ENCODE measurements around the gene FUT7. TPM values are rescaled to one million over a fixed set of nuclear protein-coding genes. Genes with fewer than 3 reads are reported as not detected.

FUT7 gene
- total RNA-seq, 1 donor from 2014 or later = 0.20 TPM

- H3K9me3 Mint-ChIP-seq (ENCODE audit: unreplicated experiment) = peaks cover 7% of the 10 kb centered on the region
- peaks cover 3% of the 10 kb centered on the region for H3K27me3 Mint-ChIP-seq (ENCODE audit: unreplicated experiment)
- no peak for TF ChIP-seq CTCF (IDR thresholded peaks at IDR 0.05; ENCODE audit: partially characterized antibody, unreplicated experiment)
- H3K4me3 Mint-ChIP-seq (ENCODE audit: unreplicated experiment) = no peak overlapping the region
- no peaks in the 10 kb centered on the region for H3K4me1 Mint-ChIP-seq (ENCODE audit: low read depth, unreplicated experiment)
- no peaks in the 10 kb centered on the region for H3K36me3 Mint-ChIP-seq (ENCODE audit: unreplicated experiment)
- DNase-seq = no peak
- no peak overlapping the region for H3K27ac Mint-ChIP-seq (ENCODE audit: unreplicated experiment)
Measured at GRCh38 chr9:137000177-137000930, 31.5 kb downstream of the FUT7 start.

- H3K4me3 Mint-ChIP-seq (ENCODE audit: unreplicated experiment) = no peak overlapping the region
Measured at GRCh38 chr9:136997830-136998234, 34.1 kb downstream of the FUT7 start.

DNA sequence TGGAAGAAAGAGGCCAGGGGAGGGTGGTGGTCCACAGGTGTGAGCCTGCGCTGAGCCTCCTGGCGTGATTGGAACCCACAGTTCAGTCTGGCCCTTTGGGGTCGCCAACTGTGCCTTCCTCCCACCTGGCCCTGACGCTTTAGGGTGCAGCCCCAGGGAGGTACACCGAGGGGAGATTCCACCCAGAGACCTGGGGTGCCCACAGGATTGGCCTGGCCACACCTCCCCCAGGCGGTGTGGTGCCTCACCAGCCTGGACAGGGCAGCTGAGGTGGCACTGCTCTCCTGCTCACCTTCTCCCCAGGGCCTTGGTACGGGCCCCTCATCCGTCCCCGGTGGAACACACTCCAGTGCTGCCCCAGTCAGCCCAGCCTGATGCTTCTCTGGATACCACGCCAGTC is 34.5 kb downstream of the FUT7 start:
- no peak for DNase-seq
- Mint-ChIP-seq H3K36me3 (ENCODE audit: unreplicated experiment) (no peaks in the 10 kb centered on the region), H3K27ac (ENCODE audit: unreplicated experiment) (no peak overlapping the region), H3K4me3 (ENCODE audit: unreplicated experiment) (no peak overlapping the region), H3K9me3 (ENCODE audit: unreplicated experiment) (peaks cover 5% of the 10 kb centered on the region), H3K4me1 (ENCODE audit: low read depth, unreplicated experiment) (peaks cover 6% of the 10 kb centered on the region), H3K27me3 (ENCODE audit: unreplicated experiment) (peaks cover 3% of the 10 kb centered on the region)
- no peak for TF ChIP-seq CTCF (IDR thresholded peaks at IDR 0.05; ENCODE audit: partially characterized antibody, unreplicated experiment)

More at GRCh38 chr9:136997830-136998234, 34.1 kb downstream of the FUT7 start:
- Mint-ChIP-seq H3K4me1 (ENCODE audit: low read depth, unreplicated experiment) (peaks cover 6% of the 10 kb centered on the region), H3K27ac (ENCODE audit: unreplicated experiment) (no peak overlapping the region), H3K9me3 (ENCODE audit: unreplicated experiment) (peaks cover 5% of the 10 kb centered on the region), H3K36me3 (ENCODE audit: unreplicated experiment) (no peaks in the 10 kb centered on the region), H3K27me3 (ENCODE audit: unreplicated experiment) (peaks cover 3% of the 10 kb centered on the region)
- TF ChIP-seq CTCF (IDR thresholded peaks at IDR 0.05; ENCODE audit: partially characterized antibody, unreplicated experiment) = no peak
- DNase-seq = no peak

DNA sequence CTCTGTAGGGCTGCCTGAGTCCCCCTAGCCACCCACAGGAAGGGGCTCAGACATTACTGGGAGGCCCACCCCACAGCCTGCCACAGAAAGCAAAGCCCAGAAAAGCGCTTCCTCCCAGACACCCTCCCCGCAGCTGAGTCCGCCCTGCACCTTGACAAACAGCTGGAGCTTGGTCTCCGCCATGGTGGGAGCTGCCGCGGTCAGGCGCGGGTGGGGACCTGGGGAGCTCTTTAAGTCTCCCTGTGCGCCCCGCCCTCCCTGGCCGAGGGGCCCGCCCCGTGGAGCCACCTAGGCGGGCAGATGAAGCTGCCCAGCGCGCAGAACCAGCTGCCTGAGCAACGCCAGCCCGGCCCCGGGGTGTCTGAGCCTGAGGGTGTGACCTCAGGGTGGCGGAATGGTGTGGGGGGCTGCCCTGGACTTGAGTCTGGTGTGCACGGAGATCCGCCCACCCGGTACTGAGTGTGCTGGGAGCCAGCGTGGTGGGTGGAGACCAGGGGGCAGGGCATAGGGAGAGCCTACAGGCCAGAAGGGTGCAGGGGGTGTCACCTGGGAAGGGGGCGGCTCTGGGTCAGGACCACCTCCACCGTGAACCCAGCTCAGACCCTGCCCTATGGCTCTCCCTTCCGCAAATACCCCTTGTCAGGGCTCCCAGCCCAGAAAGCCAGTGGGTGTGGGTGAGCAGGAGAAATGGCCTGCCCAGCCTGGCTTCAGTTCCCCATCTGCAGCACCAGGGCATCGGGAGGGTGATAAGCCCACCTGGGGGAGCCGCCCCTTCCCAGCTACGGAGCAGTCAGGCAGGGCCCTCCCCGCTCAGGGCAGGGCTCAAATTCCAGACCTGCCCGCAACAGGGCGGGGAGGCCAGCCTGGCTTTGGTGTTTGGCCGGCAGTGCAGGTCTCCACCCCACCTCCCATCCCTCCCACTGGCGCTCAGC is 35.3 kb downstream of the FUT7 start, which contains the start of gene CLIC3:
CLIC3 (minus strand) TSS at position 208 of the 932 bp plus-strand sequence; CDS start at position 183, 25 bp downstream.
- no peak within 1 kb of the TSS for H3K4me3 Mint-ChIP-seq (ENCODE audit: unreplicated experiment)
- no peak for TF ChIP-seq CTCF (IDR thresholded peaks at IDR 0.05; ENCODE audit: partially characterized antibody, unreplicated experiment)
- peaks cover 5% of the 10 kb centered on the region for H3K9me3 Mint-ChIP-seq (ENCODE audit: unreplicated experiment)
- peaks cover 6% of the 10 kb centered on the region for H3K4me1 Mint-ChIP-seq (ENCODE audit: low read depth, unreplicated experiment)
- no peak within 1 kb of the TSS for H3K27ac Mint-ChIP-seq (ENCODE audit: unreplicated experiment)
- peaks cover 3% of the 10 kb centered on the region for H3K27me3 Mint-ChIP-seq (ENCODE audit: unreplicated experiment)
- no peak for DNase-seq
- no peaks in the 10 kb centered on the region for H3K36me3 Mint-ChIP-seq (ENCODE audit: unreplicated experiment)
